SK-N-MC (cell line): ENCODE data around the gene ZNF622.

Source experiments
- DNase-seq: peaks from one replicate; pipeline ENCODE4 v3.0.0-alpha.2; 2011; ENCODE audit warnings: low read depth, low spot score
- H3K27ac ChIP-seq: fragments of 200-600 bp; sonication (generic); 2 replicates; pipeline ENCODE4 v1.5.1; 2016; ENCODE audit warnings: mixed run types
- H3K36me3 ChIP-seq: fragments of 200-600 bp; sonication (generic); 2 replicates; pipeline ENCODE4 v1.6.1; 2017; ENCODE audit warnings: antibody characterized with exemption, low read length, mixed read lengths; ENCODE audit not compliant: insufficient read depth
- H3K4me3 ChIP-seq: fragments of 200-600 bp; sonication (generic); 2 replicates; pipeline ENCODE4 v1.5.1; 2016
- H3K9ac ChIP-seq: fragments of 200-600 bp; sonication (generic); 2 replicates; pipeline ENCODE4 v1.8.0; 2017; ENCODE audit warnings: mixed run types, mixed read lengths; ENCODE audit not compliant: insufficient read length
- H3K9me3 ChIP-seq: fragments of 200-600 bp; sonication (generic); 2 replicates; pipeline ENCODE4 v1.6.1; 2017; ENCODE audit warnings: low read depth, mild to moderate bottlenecking, antibody characterized with exemption, low read length, moderate library complexity, mixed read lengths
- EZH2 ChIP-seq: fragments of 200-600 bp; sonication (generic); IDR thresholded peaks from one replicate; pipeline ENCODE4 v1.6.1; 2017; ENCODE audit warnings: antibody characterized with exemption
- FOXP2 ChIP-seq: optimal IDR thresholded peaks from 2 replicates; pipeline ENCODE3; 2011; ENCODE audit warnings: mild to moderate bottlenecking, moderate library complexity; ENCODE audit not compliant: insufficient read depth; ENCODE audit errors: extremely low read length, control extremely low read depth
- POLR2AphosphoS5 ChIP-seq: IDR thresholded peaks from 2 replicates; pipeline ENCODE4 v1.6.1; 2012; ENCODE audit warnings: mild to moderate bottlenecking, low read depth, low read length, borderline replicate concordance

The ZNF622 gene

GRCh38 chr5:16431490-16431889 lies 34.1 kb downstream of the ZNF622 start:
- Histone ChIP-seq H3K27ac (no peak overlapping the region), H3K4me3 (no peak overlapping the region), H3K9ac (no peak overlapping the region), H3K9me3 (no peaks in the 10 kb centered on the region), H3K36me3 (no peaks in the 10 kb centered on the region)
- DNase-seq: no peak
- no peak for TF ChIP-seq POLR2AphosphoS5
- TF ChIP-seq EZH2: no peak
- TF ChIP-seq FOXP2: no peak

- H3K36me3 ChIP-seq: no peaks in the 10 kb centered on the region
- TF ChIP-seq EZH2 (no peak), POLR2AphosphoS5 (no peak), FOXP2 (no peak)
Observed at GRCh38 chr5:16430349-16431089, 35.1 kb downstream of the ZNF622 start.

GRCh38 chr5:16428359-16428758 lies 37.2 kb downstream of the ZNF622 start:
- Histone ChIP-seq H3K9me3 (no peaks in the 10 kb centered on the region), H3K4me3 (no peak overlapping the region), H3K9ac (no peak overlapping the region), H3K36me3 (no peaks in the 10 kb centered on the region), H3K27ac (no peak overlapping the region)
- DNase-seq: no peak
- no peak for TF ChIP-seq EZH2
- TF ChIP-seq POLR2AphosphoS5: no peak
- no peak for TF ChIP-seq FOXP2

More at GRCh38 chr5:16430349-16431089, 35.1 kb downstream of the ZNF622 start:
- Histone ChIP-seq H3K4me3 (no peak overlapping the region), H3K9me3 (no peaks in the 10 kb centered on the region), H3K9ac (no peak overlapping the region), H3K27ac (no peak overlapping the region)
- no peak for DNase-seq

GRCh38 chr5:16427587-16427986 lies 38.0 kb downstream of the ZNF622 start:
- Histone ChIP-seq H3K9me3 (no peaks in the 10 kb centered on the region), H3K36me3 (no peaks in the 10 kb centered on the region), H3K9ac (no peak overlapping the region), H3K4me3 (no peak overlapping the region), H3K27ac (no peak overlapping the region)
- no peak for DNase-seq
- TF ChIP-seq POLR2AphosphoS5 (no peak), EZH2 (no peak), FOXP2 (no peak)

GRCh38 chr5:16418471-16418922 lies 47.1 kb downstream of the ZNF622 start:
- DNase-seq: no peak
- Histone ChIP-seq H3K9ac (no peak overlapping the region), H3K9me3 (no peaks in the 10 kb centered on the region), H3K27ac (no peak overlapping the region), H3K36me3 (no peaks in the 10 kb centered on the region), H3K4me3 (no peak overlapping the region)
- no peak for TF ChIP-seq FOXP2
- no peak for TF ChIP-seq POLR2AphosphoS5
- TF ChIP-seq EZH2: no peak

GRCh38 chr5:16417398-16418074 lies 48.1 kb downstream of the ZNF622 start:
- Histone ChIP-seq H3K36me3 (no peaks in the 10 kb centered on the region), H3K4me3 (no peak overlapping the region), H3K9me3 (no peaks in the 10 kb centered on the region), H3K9ac (no peak overlapping the region), H3K27ac (no peak overlapping the region)
- no peak for TF ChIP-seq FOXP2
- no peak for TF ChIP-seq POLR2AphosphoS5
- no peak for TF ChIP-seq EZH2
- DNase-seq: no peak

GRCh38 chr5:16414861-16415260 lies 50.7 kb downstream of the ZNF622 start:
- DNase-seq: no peak
- H3K9me3 ChIP-seq: no peaks in the 10 kb centered on the region
- H3K27ac ChIP-seq: no peak overlapping the region
- no peaks in the 10 kb centered on the region for H3K36me3 ChIP-seq
- no peak overlapping the region for H3K9ac ChIP-seq
- H3K4me3 ChIP-seq: no peak overlapping the region
- TF ChIP-seq FOXP2 (no peak), EZH2 (no peak), POLR2AphosphoS5 (no peak)

- DNase-seq: no peak
- TF ChIP-seq EZH2 (no peak), POLR2AphosphoS5 (no peak), FOXP2 (no peak)
Observed at GRCh38 chr5:16413166-16413860, 52.3 kb downstream of the ZNF622 start.

More at GRCh38 chr5:16413166-16413860, 52.3 kb downstream of the ZNF622 start:
- Histone ChIP-seq H3K4me3 (no peak overlapping the region), H3K27ac (no peak overlapping the region), H3K9me3 (no peaks in the 10 kb centered on the region), H3K36me3 (no peaks in the 10 kb centered on the region), H3K9ac (no peak overlapping the region)
